DLD1 (cell line): Measurements from ENCODE around the gene MYRF.

Experiments used
- in situ Hi-C: cut with HindIII; loops from 2 replicates; pipeline ENCODE4 v1.10.0; 2017; ENCODE audit warnings: low sequenced_read_pairs

The MYRF gene

DNA sequence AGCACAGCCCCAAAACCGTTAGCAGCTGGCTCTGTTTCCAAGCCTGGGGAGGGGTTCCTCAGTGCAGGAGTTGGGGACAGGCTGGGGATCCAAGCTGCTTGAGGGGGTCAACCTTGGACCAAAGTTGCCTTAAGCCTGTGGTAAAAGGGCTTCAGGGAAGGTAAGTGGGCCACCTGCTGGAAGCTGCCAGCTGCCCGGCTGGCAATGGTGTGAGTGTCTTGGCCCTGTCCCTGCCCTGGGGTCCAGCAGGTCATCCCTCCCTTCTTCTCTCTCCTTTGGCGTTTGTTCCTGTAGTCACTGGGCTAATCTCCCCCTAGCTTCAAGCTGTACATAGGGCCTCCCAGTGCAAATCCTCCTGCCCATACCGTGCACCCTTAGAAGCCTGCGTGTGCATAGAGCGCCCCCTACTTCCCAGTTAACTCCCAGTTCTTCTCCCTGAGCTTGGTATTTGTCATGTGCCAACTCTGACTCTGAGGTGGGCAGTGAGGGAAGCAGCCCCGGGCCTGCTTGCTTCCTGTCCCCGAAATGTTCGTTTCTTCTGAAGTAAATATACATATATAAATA, 35.6 kb downstream of the MYRF start:
- in situ Hi-C loops: no loop called here

DNA sequence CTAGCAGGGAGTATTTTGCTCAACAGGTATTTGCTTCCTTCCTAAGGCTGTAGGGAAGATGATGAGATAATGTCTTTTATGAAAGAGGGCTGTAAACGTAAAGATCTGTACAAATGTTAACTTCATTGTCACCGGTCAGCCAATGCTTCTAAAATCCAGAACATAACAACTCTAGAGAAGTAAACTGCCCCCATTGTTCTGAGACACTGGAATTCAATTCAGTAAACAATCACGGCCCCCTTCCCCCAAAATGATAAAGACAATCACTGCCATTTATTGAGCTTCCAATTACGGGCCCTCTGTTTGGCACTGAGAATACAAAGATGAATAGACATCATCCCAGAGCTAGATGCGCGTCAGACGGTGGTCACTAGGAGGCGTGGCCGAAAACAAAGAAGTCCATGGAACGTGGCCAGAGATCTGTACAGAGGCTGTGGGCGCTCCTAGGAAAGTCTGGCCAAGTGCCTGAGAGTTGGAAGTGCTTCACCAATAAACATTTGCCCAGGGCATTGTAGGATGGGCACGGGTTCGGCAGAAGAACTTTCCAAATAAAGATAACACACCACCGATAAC, 39.4 kb downstream of the MYRF start:
- in situ Hi-C loops: no loop called here

DNA sequence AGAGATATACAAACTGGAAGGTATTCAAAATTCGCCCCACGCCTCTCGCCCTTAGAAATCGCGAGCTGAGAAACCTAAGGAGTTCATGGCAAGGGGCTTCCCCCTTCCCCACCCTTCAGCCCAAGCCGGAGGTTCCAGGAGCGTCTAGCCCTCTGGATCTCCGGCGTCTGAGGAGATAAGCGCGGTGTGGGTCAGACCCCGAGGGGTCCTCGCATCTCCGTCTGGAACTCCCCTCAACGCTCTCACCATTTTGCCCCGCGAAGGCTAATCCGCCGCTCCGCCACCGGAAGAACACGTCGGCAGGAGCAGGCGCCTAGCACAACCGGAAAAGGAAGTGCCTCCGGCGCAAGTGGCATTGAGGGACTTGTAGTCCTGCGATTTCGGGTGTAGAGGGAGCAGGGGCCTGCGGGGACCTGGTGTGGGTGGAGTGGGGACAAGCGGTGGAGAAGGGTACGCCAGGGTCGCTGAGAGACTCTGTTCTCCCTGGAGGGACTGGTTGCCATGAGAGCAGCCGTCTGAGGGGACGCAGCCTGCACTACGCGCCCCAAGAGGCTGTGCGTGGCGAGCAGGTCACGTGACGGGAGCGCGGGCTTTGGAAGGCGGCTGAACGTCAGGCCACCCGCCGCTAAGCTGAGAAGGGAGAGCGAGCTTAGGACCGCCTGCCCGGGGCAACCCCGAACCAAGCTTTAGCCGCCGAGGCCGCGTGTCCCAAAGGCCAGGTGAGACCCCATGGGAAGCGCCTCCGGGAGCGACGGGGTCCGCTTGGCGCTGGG, 40.1 kb downstream of the MYRF start, which contains the start of the genes FEN1 and TMEM258:
Gene FEN1, plus strand, starts transcription at position 602 of the 773 bp plus-strand sequence. CDS start 2,451 bp downstream, outside the sequence.
Gene TMEM258, minus strand, starts transcription at position 290 of the 773 bp plus-strand sequence. Its CDS starts 41 bp downstream, at position 249.
- in situ Hi-C loops: no loop called here

DNA sequence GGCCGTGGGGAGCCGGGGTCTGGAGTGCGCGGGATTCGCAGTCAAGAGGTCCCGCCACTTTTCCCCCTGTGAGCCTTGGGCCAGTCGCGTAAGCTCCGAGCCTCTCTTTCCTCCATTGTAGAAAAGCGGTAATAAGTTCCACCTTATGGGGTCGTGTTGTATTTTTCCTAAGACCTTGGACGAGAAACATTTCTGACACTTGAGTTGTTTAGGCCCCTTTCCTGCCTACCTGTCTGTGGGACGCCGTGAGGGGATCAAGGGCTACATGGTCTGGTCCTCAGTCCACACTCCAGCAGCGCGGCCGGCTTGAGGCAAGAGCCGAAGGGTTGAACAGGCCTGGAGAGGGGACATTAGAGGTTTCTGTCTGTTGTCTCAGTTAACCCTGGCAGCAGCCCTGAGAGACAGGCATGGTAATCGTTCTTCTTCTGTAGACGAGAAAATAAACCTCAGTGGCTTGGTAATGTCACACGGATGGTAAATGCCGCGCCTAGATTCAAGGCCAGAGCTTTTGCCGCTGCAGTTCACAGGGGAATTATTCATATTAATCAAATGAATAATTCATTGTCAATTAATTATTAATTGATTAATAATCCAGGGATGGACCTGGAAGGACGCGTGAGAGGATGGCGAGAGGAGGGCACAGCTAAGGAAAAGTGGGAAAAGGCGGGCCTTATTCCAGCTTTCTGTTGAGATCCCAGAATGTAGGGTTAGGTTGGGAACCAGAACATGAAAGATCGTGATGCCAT, 40.8 kb downstream of the MYRF start:
- in situ Hi-C loops: no loop called here

DNA sequence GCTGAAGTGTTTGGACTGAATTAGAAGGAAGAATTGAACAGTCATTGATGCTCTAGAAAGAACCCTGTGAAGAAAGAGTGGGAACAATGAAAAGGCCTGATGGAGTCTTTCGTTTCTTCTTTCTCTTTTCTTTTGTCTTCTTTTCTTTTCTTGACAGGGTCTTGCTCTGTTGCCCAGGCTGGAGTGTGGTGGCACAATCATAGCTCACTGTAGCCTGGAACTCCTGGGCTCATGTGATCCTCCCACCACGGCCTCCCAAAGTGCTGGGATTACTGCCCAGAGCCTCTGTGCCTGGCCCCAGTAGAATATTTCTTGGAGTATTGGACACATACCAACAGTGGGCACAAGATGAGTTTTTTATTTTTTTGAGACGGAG, 41.4 kb downstream of the MYRF start:
- in situ Hi-C loops: no loop called here

DNA sequence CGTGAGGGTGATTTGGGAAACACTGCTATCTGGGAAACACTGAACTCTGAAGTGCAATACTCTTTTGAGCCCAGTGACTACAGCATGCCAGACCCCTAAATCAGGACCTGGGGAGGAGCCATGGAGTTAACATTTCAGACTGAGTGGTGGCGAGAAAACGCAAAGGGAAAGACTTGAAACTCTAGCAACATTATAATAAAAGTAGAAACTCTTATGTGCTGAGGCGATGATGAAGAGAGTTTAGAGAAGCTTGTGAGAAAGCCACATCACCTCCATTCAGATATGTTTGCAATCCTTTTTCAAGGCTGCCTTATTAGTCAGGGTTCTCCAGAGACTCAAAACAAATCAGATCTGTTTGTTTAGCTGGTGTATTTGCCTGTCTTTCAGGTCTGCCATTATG, 42.1 kb downstream of the MYRF start:
- in situ Hi-C loops: no loop called here

DNA sequence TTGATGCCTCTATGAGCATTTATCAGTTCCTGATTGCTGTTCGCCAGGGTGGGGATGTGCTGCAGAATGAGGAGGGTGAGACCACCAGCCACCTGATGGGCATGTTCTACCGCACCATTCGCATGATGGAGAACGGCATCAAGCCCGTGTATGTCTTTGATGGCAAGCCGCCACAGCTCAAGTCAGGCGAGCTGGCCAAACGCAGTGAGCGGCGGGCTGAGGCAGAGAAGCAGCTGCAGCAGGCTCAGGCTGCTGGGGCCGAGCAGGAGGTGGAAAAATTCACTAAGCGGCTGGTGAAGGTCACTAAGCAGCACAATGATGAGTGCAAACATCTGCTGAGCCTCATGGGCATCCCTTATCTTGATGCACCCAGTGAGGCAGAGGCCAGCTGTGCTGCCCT, 43.0 kb downstream of the MYRF start:
- in situ Hi-C loops: no loop called here

DNA sequence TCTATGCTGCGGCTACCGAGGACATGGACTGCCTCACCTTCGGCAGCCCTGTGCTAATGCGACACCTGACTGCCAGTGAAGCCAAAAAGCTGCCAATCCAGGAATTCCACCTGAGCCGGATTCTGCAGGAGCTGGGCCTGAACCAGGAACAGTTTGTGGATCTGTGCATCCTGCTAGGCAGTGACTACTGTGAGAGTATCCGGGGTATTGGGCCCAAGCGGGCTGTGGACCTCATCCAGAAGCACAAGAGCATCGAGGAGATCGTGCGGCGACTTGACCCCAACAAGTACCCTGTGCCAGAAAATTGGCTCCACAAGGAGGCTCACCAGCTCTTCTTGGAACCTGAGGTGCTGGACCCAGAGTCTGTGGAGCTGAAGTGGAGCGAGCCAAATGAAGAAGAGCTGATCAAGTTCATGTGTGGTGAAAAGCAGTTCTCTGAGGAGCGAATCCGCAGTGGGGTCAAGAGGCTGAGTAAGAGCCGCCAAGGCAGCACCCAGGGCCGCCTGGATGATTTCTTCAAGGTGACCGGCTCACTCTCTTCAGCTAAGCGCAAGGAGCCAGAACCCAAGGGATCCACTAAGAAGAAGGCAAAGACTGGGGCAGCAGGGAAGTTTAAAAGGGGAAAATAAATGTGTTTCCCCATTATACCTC, 43.6 kb downstream of the MYRF start:
- in situ Hi-C loops: no loop called here

DNA sequence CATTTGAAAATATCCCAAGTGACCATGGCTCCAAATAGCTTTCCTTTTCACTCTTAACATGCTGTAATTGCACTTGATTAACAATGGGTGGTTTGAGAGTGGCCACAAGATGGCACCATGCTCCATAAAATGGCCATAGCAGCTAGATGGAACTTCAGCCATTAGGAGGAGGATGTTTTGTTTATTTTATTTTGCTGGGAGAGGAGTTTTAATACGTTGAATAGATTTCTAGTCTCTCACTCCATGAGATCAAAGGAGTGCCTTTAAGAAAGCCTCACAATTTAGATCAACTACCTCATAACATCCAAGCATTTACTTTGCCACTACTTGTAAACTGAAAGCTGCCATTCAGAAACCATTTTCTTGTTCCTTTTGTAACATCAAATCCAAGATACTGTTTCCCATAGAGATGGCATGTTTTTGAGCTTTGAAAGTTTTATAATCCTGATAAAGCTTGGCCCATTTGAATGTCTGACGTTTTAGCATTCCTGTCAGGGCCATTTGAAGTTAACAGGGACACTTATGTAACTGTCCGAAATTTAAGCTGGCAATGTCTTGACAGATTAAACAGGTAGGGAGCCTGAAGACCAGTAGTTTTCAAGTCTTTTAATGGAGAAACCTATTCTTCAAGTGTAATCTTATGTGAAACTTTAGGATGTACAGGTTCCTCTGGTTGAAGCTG, 45.0 kb downstream of the MYRF start:
- in situ Hi-C loops: no loop called here

DNA sequence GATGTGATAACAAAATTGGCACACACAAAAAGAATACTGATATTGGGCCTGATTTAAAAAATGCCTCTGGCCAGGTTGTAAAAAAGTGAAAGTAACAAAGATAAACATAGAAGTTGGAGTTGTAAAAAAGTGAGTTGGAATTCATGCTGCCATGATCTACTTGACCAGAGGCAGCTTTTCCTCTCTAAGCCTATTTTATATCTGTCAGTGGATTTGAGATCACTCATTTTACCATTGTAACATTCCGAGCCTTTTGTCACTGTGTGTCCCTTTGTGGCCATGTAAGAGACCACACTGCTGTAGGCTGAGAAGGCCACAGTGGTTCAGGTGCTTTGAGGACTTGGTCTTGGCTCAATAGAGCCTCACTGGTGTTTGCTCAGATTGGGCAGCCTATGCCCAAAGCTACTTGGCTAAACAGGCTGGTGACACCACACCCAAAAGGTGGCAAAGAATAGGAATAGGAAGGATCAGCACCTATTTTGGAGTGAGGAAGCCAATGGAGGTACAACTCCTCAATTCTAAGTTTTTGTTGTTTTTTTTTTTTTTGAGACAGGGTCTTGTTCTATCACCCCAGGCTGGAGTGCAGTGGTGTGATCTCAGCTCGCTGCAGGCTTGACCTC, 47.3 kb downstream of the MYRF start:
- in situ Hi-C loops: no loop called here

DNA sequence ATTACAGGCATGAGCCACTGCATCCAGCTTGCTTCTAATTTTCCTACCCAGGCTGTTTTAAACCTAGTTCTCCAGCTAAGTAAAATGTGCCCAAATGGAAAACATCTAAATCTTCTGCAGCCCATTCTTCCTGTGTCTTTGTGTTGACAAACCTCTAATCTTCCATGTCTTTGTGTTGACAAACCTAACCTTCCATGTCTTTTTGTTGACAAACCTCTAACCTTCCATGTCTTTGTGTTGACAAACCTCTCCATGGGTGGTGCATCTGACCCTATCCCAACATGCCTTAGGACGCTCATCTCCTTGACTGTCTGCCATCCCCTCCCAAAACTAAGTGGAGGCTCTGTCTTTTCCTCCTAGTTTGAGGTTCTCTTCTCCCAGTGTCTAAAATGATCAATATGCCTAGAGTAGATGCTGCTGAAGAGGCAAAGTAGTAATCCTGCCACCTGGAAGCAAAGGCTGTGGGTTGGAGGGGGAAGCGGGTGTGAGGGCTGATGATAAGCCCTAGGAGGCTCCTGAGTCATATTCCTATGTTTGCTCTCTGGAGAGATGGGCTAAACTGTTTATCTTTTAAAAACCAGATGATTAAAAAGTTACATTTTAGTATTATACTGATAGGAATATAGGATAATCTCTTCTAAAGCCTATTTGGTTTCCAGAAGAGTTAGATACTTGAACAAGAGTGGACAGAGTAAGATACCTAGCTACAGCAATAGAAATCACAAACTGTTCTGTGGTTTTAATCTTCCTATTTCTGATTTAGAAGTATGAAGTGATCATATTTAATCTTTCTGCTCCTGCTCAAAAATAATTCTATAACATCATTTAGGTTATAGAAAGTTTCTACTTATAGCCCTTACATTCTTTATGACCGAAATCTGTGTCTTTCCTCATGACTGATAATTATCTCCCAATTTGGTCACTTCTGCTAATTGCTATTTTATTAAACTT, 48.2 kb downstream of the MYRF start:
- in situ Hi-C loops: no loop called here

DNA sequence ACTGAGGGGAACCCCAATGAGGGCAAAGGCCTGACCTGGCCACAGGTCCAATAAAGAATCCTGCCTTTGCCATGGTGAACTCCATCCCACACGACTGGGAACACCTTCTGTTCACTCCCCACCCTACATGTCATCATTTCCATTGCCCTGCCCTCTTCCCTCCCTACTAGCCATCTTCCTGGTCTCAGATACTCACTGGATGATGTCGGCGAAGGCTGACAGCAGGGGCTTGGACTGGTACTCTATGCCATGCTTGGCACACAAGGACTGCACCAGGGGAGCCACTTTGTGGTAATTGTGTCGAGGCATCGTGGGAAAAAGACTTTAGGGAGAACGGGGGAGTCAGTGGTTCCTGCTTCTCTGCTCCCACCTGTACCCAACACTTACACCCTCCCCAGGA, 50.2 kb downstream of the MYRF start:
- in situ Hi-C loops: no loop called here

DNA sequence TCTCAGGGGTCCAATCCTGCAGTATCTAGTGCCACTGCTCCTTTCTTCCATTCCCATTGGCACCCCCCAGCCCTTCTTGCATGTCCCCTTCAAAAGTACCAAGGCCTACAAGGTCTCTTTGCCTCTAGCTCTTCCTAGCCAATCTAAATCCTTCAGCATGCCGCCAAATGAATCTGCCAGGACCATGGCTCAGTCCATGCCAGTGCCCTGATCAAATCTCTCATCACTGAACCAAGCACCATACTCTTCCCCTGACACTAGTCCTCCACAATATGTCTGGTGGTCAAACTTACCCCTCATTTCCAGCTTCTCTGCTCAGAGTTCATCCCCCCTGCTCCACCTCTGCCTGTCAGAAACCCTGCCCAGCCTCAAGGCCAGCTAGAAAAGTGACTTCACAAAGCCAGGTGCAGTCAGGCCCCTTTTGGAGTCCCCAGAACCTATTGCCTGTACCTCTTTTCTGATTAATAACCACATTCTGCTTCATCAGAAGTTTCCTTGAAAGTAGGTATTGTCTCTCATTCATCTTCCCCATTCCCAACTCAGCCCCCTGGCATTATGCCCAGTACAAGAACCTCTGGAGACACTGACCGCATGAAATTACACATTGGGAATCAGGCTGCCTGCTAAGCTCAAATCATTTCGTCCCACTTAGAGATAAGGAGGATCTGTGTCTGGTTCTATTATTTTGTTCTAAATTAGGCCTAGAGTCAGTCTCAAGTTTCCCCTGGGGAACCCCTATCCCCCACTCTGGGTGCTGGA, 51.6 kb downstream of the MYRF start:
- in situ Hi-C loops: no loop called here

DNA sequence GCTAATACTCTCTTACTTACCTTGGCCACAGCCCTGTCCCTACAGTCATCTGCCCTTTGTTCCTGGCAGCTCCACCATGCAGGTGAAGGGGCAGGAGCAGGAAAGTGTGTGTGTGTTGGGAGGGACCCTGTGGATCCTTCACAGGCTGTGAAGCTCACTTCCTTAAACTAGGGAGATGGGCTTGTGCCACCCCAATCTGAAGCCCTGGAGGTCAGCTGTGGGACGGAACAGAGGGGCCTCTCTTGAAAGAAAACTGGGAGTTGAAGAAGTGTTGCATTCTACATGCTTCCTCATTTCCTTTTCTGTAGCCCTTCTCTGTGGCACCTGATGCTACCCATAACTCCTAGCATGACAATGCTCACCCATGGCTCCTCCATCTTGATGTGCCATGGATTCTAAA, 52.7 kb downstream of the MYRF start:
- in situ Hi-C loops: no loop called here

DNA sequence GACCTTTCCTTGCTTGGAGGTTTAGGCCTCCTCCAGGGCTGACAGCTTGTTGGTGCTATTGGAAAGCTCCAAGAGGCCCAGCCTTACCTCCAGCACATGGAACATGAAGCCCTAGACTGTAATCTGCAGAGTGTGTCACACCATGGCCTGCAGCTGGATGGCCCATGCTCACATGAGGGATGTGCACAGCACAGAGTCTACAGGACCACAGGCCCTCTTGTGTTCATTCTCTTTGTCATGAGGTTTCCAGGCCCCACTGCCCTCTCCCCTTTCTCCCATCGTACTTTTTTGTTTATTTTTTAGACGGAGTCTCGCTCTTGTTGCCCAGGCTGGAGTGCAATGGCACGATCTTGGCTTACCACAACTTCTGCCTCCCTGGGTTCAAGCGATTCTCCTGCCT, 54.3 kb downstream of the MYRF start:
- in situ Hi-C loops: no loop called here

DNA sequence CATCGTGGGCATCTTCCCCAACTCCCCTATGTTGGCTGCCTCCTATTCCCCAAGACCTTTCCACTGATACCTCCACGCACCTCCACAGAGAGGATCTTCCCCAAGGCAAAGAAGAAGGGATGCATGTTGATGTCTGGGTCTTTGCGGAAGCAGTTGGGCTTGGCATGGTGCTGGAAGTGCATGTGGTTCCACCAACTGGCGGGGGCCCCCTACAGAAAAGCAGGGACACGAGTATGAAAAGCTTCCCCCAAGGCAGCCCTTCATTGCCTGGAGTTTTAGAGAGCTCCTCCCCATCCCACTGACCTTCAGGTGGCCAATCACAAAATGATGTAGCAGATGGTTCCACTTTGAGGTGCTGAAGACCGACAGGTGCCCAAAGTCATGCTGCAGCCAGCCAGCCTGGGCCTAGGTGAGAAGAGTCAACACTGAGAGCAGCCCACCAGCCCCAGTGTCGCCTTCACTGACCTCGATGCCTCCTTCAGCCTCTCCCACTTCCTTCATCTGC, 58.3 kb downstream of the MYRF start:
- in situ Hi-C loops: loop anchor here (10.0 kb wide), 1 partner anchor 154 kb away; the partner anchor contains the start of gene FTH1

DNA sequence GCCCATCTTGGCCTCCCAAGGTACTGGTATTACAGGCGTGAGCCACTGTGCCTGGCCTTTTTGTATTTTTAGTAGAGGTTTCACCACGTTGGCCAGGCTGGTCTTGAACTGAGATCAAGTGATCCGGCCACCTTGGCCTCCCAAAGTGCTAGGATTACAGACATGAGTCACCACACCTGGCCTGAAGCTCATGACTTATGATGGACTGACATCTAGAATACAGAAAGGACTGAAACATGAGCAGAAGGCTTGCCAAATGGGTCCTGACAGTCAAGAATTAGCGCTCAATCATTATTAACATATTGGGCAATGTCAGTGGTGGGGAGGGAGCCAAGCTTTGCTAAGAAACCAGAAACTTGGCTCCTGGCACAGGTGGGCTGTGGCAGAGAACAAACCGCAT, 59.4 kb downstream of the MYRF start:
- in situ Hi-C loops: loop anchor here (10.0 kb wide), 1 partner anchor 153 kb away; the partner anchor contains the start of gene FTH1
